ENCODE results near the gene USH1C.

Gene USH1C

DNA sequence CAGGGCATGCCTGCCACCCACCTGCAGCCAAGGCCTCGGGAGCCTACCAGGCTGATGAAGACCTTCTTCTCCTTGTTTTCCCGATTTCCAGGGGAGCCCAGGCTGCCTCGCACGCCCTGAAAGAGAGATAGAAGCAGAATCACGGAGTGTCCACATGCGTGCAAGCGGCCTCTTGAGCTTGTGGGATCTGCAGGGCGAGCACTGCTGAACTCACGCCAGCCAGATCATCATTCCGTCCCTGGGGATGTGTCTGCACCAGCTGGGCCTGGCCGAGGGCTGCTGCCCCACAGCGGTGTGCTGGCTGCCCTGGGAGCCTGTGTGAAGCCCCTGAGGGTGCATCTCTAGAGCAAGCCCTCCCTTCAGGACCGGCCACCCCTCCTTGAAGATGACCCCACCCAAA lies 17.9 kb downstream of the USH1C start:
- no peak for DNase-seq (ENCODE audit: low spot score)

DNA sequence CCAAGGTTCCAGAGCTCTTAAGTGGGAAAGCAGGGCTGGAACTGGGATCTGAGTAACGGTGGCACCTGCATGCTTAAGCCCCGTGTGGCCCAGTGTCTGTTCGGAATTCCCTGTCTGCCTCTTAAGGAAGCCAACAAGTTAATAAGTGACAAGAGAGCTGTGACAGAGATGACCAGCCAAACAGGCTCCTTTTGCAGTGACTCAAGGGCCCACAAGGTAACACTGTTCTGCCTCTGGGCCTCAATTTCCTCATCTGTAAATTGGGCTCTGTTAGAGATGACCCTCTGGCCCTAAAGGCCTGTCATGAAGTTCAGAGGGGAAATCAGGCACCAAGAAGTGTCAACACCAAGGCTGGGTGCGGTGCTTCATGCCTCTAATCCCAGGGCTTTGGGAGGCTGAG lies 18.6 kb downstream of the USH1C start:
- DNase-seq (ENCODE audit: low spot score) = no peak

DNA sequence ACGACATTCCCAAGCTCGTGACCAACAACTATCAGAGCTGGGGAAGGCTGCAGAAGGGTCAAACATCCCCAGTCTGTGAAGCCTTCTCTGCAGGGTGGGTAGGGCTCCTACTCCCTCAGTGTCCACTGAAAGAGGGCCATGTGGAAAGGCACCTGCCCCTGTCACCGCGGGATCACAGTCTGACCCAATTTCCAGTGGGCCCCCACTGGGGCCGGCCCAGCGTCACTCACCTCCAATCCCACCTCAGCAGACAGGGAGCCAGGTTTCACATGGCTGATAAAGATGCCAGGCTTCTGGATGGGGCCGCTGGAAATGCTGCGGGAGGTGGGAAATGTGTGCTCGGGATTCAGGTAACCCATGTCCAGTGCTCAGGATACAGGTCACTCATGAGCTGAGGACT lies 20.0 kb downstream of the USH1C start:
- no peak for DNase-seq (ENCODE audit: low spot score)

- DNase-seq (ENCODE audit: low spot score) = no peak
Observed at GRCh38 chr11:17522655-17523054, 21.6 kb downstream of the USH1C start.

DNA sequence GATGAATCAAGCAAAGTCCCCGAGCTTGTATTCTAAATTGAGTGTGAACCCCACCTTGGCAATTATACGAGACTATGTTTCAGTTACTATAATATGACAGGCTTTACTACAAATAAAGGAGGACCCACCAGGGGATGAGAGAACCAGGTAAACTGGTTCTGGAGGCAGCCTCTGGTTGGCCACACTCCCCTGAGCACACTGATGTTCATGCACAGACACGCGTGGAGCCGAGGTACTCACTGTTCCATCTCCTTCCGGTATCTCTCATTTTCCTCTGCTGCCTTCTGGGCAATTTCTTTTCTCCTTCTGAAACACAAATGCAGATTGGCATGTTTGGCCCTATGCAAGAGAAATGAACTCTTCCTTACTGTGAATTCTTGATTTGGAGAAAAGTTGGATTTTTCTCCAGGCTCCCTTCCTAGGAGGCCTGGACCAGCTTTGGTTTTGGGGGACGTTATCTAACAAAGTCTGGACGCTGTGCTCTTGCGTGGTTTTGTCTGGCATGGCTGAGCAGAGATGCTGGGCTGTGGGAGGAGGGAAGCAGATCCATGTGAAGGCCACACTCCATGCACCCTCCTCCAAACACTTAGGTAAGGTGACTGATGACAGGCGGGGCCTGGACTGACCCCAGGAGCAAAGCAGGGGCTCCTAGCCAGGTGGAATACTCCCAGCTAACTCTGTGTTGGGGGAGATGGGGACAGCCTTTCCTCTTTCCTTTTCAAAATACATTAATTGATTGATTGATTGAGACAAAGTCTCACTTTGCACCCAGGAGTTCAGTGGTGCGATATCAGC lies 22.9 kb downstream of the USH1C start:
- no peak for DNase-seq (ENCODE audit: low spot score)

- DNase-seq (ENCODE audit: low spot score) = no peak
Observed at GRCh38 chr11:17519061-17519885, 24.9 kb downstream of the USH1C start.

- DNase-seq (ENCODE audit: low spot score) = no peak
Observed at GRCh38 chr11:17518366-17518765, 25.9 kb downstream of the USH1C start.

DNA sequence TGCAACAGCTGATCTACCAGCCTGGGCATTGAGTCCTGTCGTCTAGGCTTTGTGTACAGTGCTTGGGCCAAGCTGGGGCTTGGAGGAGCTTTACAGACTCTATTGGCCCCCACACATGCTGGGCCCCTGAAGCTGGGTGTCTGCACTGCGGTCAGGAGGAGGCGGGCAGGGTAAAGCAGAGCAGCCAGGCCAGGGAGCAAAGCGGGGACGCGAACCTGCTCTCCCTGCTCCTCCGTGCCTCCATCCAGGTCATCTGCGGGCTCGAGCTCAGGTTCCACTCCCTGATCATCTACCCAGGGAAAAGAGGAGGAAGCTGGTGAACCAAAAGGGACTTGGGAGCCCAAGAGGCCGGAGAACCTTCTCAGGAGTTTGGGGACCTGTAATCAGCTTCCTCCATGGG lies 27.0 kb downstream of the USH1C start:
- no peak for DNase-seq (ENCODE audit: low spot score)

DNA sequence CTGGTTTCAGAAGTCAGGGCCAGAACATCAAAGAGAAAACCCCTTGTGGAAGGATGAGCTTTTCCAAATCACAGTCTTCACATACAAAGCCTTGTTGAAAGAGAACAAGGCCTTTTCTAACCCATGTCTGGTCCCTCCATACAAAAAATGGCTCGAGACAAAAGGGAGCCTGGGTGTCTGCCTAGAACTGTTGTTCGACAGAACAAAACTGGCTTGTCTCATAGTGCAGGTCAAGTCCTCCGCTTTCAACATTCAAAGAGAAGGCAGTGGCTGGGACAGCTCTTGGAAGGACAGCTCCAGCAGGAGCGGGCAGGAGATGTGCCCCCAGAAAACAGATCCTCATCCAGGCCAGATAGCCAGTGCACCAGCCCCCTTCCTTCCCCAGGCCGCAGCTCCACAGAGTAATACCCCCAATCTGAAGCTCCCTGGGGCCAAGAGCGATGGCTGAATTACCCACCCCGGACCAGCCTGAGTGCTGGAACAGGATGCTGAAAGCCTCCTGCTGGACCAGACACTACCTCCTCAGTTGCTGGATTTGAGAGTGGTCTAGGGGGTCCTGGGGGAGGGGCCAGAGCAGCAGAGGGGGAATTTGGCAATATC lies 27.6 kb downstream of the USH1C start:
- DNase-seq (ENCODE audit: low spot score) = no peak

DNA sequence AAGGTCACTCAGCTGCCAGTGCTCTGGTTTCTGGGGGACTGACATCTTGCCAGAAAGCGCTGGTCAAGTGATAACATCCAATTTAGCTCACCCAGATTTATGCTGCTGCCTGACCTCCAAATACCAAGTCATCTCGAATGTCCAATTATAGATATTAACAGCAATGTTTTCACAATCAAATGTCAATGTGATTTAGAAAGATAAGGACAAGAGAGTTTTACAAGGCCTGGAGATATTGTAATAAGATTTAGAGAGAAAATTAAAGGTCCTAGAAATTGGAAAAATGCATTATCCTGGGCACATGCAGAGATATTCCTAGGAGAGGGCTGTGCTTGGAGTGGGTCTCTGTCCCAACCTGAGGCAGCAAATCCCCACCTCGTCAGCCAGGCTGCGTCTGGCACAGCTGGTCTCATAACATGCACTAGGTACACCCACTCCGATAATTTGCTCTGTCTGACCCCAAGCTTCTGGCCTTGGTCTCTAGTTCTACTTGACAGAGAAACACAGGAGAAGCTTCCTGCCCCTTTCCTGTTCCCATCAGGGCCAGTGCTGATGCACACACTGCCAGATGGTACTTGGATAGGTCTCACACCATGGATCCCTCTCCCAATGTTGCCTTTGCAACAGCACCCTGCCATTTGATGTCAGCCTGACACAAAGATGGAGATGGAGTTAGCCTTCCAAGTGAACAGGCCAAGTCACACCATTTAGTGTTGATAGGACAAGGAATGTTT lies 28.6 kb downstream of the USH1C start:
- no peak for DNase-seq (ENCODE audit: low spot score)

DNA sequence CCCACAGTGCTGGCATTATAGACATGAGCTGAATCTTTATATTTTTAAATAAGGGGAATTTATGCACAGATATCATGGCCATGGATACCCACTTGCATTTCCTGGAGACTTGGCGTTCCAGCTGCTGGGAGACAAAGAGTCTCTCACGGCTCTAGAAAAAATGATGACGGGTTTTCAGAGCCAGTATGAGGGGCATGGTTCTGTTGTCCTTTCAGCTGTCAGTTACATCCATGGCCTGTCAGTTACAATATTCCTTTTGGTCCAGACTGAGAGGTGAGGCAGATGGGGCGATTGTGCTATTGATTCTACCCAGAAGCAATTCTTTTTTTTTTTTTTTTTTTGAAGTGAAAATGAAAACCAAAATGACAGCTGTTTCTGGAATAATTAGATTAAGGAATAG lies 29.7 kb downstream of the USH1C start:
- no peak for DNase-seq (ENCODE audit: low spot score)

DNA sequence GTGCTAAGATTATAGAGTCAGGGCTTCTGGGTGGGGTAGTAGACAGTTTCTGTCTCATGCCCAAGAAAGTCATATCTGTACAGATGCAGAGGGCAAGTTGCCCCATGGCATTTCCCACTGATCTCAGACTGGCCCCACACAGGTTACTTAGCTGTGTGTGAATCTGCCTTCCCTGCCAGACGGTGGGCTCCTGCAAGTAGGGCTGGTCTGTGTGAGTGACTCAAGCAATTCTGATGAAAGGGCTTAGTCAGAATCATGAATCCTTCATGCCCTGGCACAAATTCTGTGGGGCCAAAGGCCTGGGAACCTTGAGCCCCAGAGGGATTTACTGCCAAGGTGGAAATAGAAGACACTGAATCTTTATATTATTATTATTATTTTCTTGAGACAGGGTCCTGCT lies 30.4 kb downstream of the USH1C start:
- no peak for DNase-seq (ENCODE audit: low spot score)

DNA sequence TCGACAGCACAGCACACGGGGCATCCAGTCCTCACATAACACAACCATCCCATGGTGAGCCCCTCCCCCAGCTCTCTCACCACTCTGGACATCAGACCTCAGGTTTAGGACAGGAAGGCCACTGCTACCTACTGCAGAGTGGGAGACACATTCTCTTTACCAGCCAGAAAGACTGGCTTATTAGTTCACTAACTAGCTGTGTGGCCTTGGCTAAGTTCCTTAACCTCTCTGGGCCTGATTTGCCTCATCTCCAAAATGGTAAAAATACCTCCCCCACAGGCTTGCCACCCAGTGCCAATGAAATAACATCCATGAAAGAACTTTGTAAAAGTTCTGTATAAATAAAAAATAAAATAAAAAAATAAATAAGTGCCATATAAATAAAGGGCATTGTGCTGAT lies 32.1 kb downstream of the USH1C start:
- no peak for DNase-seq (ENCODE audit: low spot score)

DNA sequence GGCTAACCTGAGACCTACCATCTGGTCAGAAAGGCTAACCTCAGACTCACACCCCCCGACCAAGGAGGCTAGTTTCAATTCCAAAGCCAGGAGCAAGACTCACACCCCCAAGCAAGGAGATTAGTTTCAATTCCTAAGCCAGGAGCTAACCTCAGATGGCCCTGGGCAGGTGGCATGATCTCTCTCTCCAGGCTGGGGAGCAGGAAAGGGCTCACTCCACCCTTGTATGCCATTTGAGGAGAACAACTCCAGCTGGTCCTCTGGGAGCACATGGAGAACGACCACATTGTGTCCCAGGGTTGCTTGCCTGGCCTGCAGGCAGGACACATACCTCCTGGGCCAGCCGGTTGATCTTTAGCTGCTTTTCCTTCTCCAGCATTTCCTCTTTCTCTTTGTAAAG lies 32.6 kb downstream of the USH1C start:
- DNase-seq (ENCODE audit: low spot score) = no peak

- DNase-seq (ENCODE audit: low spot score) = no peak
Observed at GRCh38 chr11:17510507-17511206, 33.6 kb downstream of the USH1C start.

DNA sequence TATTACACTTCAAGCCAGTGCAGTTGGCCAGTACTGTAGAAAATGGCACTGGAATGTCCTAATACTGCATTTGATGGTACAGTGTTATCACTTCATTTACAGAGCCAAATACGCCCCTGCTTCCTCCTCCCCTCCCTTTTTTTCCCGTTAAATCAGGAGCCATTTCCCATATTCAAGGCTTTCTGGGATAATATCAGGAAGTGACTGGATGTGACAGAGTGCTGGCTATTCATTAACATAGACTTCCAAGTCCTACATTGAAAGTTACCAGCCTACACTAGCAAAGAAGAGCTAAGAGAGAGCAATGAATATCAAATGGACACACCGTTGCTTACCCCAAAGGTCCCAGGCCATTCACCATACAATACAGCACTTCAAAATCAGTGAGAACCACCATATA lies 35.4 kb downstream of the USH1C start:
- no peak for DNase-seq (ENCODE audit: low spot score)

GRCh38 chr11:17508306-17508705 lies 35.9 kb downstream of the USH1C start:
- DNase-seq (ENCODE audit: low spot score) = no peak

- no peak for DNase-seq (ENCODE audit: low spot score)
Observed at GRCh38 chr11:17507773-17508172, 36.4 kb downstream of the USH1C start.

GRCh38 chr11:17506942-17507341 lies 37.3 kb downstream of the USH1C start:
- DNase-seq (ENCODE audit: low spot score) = no peak

GRCh38 chr11:17506314-17506713 lies 37.9 kb downstream of the USH1C start:
- no peak for DNase-seq (ENCODE audit: low spot score)

DNA sequence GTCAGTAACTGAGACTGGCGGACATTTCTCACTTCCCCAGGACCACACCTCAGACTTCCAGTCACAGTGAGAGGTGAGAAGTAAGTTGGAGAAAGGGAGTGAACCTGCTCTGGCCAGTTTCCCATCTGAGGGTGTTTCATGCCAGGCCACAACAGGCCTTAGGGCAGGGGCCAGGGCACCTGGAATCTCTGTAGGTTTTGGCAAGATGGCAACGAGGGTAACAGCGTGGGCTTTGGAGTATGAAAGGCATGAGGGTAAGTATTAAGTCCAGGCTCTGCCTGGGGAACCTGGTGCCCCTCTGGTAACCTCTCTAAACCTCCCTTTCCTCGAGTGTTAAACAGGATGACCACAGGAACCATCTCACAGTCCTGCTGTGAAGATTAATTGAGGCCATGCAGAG lies 39.1 kb downstream of the USH1C start:
- DNase-seq (ENCODE audit: low spot score) = no peak

All from left forelimb (tissue), 1 donor.